Vagina (tissue), 2 donors: ENCODE results near the gene LSM4.

ENCODE experiments used
- CTCF ChIP-seq, 3 experiments: fragments of 450-650 bp in 2 of 3; fragments of 200-600 bp in 1 of 3; sonication (generic) in 1 of 3; IDR thresholded peaks; one replicate each; pipeline ENCODE4 v1.5.1; 2017 to 2019; ENCODE audit warnings: antibody characterized with exemption in 3 of 3, mild to moderate bottlenecking in 2 of 3, moderate library complexity in 2 of 3
- POLR2A ChIP-seq, 2 donors: fragments of 450-650 bp; IDR thresholded peaks; one replicate each; pipeline ENCODE4 v1.6.1; 2017; ENCODE audit warnings: antibody characterized with exemption in 2 of 2, mild to moderate bottlenecking in 2 of 2, moderate library complexity in 2 of 2
- POLR2AphosphoS5 ChIP-seq, 2 donors: sonication (generic); formaldehyde crosslinking; IDR thresholded peaks; one replicate each; pipeline ENCODE4 v1.9.0; 2017; ENCODE audit warnings: antibody characterized with exemption in 2 of 2, mild to moderate bottlenecking in 2 of 2, low read depth in 1 of 2; ENCODE audit not compliant: insufficient read depth in 1 of 2

GRCh38 chr19:18333680-18334079 lies 10.8 kb upstream of the LSM4 start:
- no peak for TF ChIP-seq CTCF (IDR thresholded peaks at IDR 0.05)
- TF ChIP-seq POLR2AphosphoS5 (IDR thresholded peaks at IDR 0.05; ENCODE audit: insufficient read depth in 1 of 2, low read depth in 1 of 2), result no peak
- TF ChIP-seq POLR2A (IDR thresholded peaks at IDR 0.05), result no peak
